H1 (cell line): ENCODE results near the gene PLPPR1. TPM values are rescaled to one million over a fixed set of nuclear protein-coding genes. Genes with fewer than 3 reads are reported as not detected.

Experiments used
- CTCF ChIA-PET: fragments of 300-600 bp; sonication (Branson Sonifier 250); formaldehyde crosslinking; loops from one replicate; lab custom pipeline; 2021; ENCODE audit not compliant: partially characterized antibody; lab: Charles Lee
- POLR2A ChIA-PET: fragments of 300-600 bp; sonication (Branson Sonifier 250); formaldehyde crosslinking; loops from one replicate; lab custom pipeline; 2021; ENCODE audit warnings: inconsistent platforms; ENCODE audit not compliant: partially characterized antibody; lab: Charles Lee
- DNase-seq, 2 experiments: peaks; one replicate each; pipeline versions ENCODE4 v3.0.0 to v3.0.0-alpha.2; 2010 to 2022; ENCODE audit warnings: low spot score in 2 of 2, low read depth in 1 of 2, mixed read lengths in 1 of 2
- FAIRE-seq: peaks from 2 replicates; lab custom pipeline; 2011; peaks lifted over from hg19 to GRCh38; lab: Jason Lieb, UNC
- H2AFZ ChIP-seq: 2 replicates; pipeline ENCODE4 v1.8.1; 2012; ENCODE audit warnings: low read length, inconsistent platforms
- H2AK5ac ChIP-seq: 2 replicates; pipeline ENCODE4 v1.6.1; 2013; ENCODE audit warnings: low read depth, low read length
- H2BK120ac ChIP-seq: replicated peaks from 2 replicates; pipeline ENCODE3; 2013; ENCODE audit warnings: low read depth, low read length, inconsistent platforms
- H2BK12ac ChIP-seq: 2 replicates; pipeline ENCODE4 v1.6.1; 2013; ENCODE audit warnings: low read depth, low read length
- H2BK15ac ChIP-seq: 2 replicates; pipeline ENCODE4 v1.6.1; 2013; ENCODE audit warnings: low read length
- H2BK20ac ChIP-seq: 2 replicates; pipeline ENCODE4 v1.6.1; 2013; ENCODE audit warnings: low read length
- H2BK5ac ChIP-seq: 2 replicates; pipeline ENCODE4 v1.6.1; 2013; ENCODE audit warnings: low read depth, low read length
- H3K14ac ChIP-seq: 2 replicates; pipeline ENCODE4 v1.6.1; 2013; ENCODE audit warnings: inconsistent platforms; ENCODE audit not compliant: insufficient read length
- H3K18ac ChIP-seq: 2 replicates; pipeline ENCODE4 v1.6.1; 2013; ENCODE audit warnings: low read length; ENCODE audit errors: extremely low read depth
- H3K23ac ChIP-seq: 2 replicates; pipeline ENCODE4 v1.6.1; 2013; ENCODE audit warnings: inconsistent platforms; ENCODE audit not compliant: insufficient read length
- H3K23me2 ChIP-seq: 2 replicates; pipeline ENCODE4 v1.6.1; 2013; ENCODE audit warnings: low read depth, low read length
- H3K27ac ChIP-seq: 2 replicates; pipeline ENCODE4 v1.6.1; 2011; ENCODE audit warnings: low read depth, low read length, inconsistent platforms
- H3K27me3 ChIP-seq, 4 experiments: replicated peaks in 1 of 4; 1 replicate in 1 of 4; 2 replicates in 3 of 4; pipeline versions ENCODE4 v1.6.1 to v1.8.1; 2011 to 2013; ENCODE audit warnings: low read length in 3 of 4, mild to moderate bottlenecking in 3 of 4, inconsistent platforms in 2 of 4, mixed read lengths in 2 of 4, moderate library complexity in 1 of 4; ENCODE audit not compliant: control insufficient read depth in 3 of 4, insufficient read depth in 3 of 4; ENCODE audit errors: extremely low read depth in 1 of 4
- H3K36me3 ChIP-seq, 4 experiments: 2 replicates each; pipeline versions ENCODE4 v1.6.1 to v1.8.1; 2011 to 2013; ENCODE audit warnings: mild to moderate bottlenecking in 4 of 4, low read length in 3 of 4, moderate library complexity in 2 of 4, control low read depth in 1 of 4, inconsistent platforms in 1 of 4; ENCODE audit not compliant: insufficient read depth in 4 of 4, control insufficient read depth in 2 of 4
- H3K4ac ChIP-seq: replicated peaks from 2 replicates; pipeline ENCODE3; 2013; ENCODE audit warnings: low read length, low read depth, mixed read lengths, inconsistent platforms; ENCODE audit not compliant: insufficient read length
- H3K4me1 ChIP-seq, 4 experiments: replicated peaks in 1 of 4; 1 replicate in 1 of 4; 2 replicates in 3 of 4; pipeline versions ENCODE4 v1.6.1 to v1.8.1; 2011 to 2013; ENCODE audit warnings: low read length in 3 of 4, inconsistent platforms in 2 of 4, mixed read lengths in 1 of 4; ENCODE audit not compliant: insufficient read depth in 4 of 4, control insufficient read depth in 3 of 4
- H3K4me2 ChIP-seq, 2 experiments: 2 replicates each; pipeline versions ENCODE4 v1.6.1 to v1.8.1; 2011 to 2013; ENCODE audit warnings: low read depth in 2 of 2, low read length in 2 of 2, control low read depth in 1 of 2, inconsistent platforms in 1 of 2, mild to moderate bottlenecking in 1 of 2; ENCODE audit not compliant: insufficient read depth in 1 of 2
- H3K4me3 ChIP-seq, 4 experiments: fragments of 200-600, 300-600 bp in 1 of 4; sonication (generic), shearing (Covaris generic), sonication (Bioruptor Twin) in 1 of 4; 2 replicates each; pipeline versions ENCODE4 v1.5.1 to v1.8.1; 2011 to 2016; ENCODE audit warnings: low read length in 4 of 4, low read depth in 3 of 4, control low read depth in 2 of 4, inconsistent platforms in 2 of 4, mild to moderate bottlenecking in 2 of 4, mixed read lengths in 1 of 4, moderate library complexity in 1 of 4; ENCODE audit not compliant: insufficient read depth in 2 of 4; ENCODE audit errors: extremely low read depth in 1 of 4
- H3K56ac ChIP-seq: replicated peaks from 2 replicates; pipeline ENCODE3; 2013; ENCODE audit warnings: low read depth, mild to moderate bottlenecking, mixed read lengths, low read length, inconsistent platforms; ENCODE audit not compliant: insufficient read length
- H3K79me1 ChIP-seq: 2 replicates; pipeline ENCODE4 v1.6.1; 2013; ENCODE audit warnings: low read depth, low read length, control low read depth
- H3K79me2 ChIP-seq, 2 experiments: 2 replicates each; pipeline versions ENCODE4 v1.6.1 to v1.8.1; 2012 to 2013; ENCODE audit warnings: low read length in 2 of 2, mild to moderate bottlenecking in 2 of 2, inconsistent platforms in 1 of 2; ENCODE audit not compliant: insufficient read depth in 2 of 2, control insufficient read depth in 1 of 2
- H3K9ac ChIP-seq, 4 experiments: replicated peaks in 1 of 4; 1 replicate in 1 of 4; 2 replicates in 3 of 4; pipeline versions ENCODE4 v1.6.1 to v1.8.1; 2011 to 2013; ENCODE audit warnings: low read depth in 3 of 4, low read length in 3 of 4, control low read depth in 2 of 4, mild to moderate bottlenecking in 2 of 4, moderate library complexity in 2 of 4, inconsistent platforms in 1 of 4; ENCODE audit errors: extremely low read depth in 1 of 4
- H3K9me3 ChIP-seq, 2 experiments: 2 replicates each; pipeline versions ENCODE4 v1.6.1 to v1.8.1; 2012 to 2013; ENCODE audit warnings: mild to moderate bottlenecking in 2 of 2, moderate library complexity in 2 of 2, control low read depth in 1 of 2, inconsistent platforms in 1 of 2, low read depth in 1 of 2, low read length in 1 of 2, mixed read lengths in 1 of 2; ENCODE audit not compliant: insufficient read depth in 2 of 2
- H4K20me1 ChIP-seq, 2 experiments: replicated peaks in 1 of 2; 2 replicates each; pipeline versions ENCODE3 to v1.8.1; 2011 to 2013; ENCODE audit warnings: inconsistent platforms in 2 of 2, low read length in 2 of 2, mild to moderate bottlenecking in 1 of 2; ENCODE audit not compliant: insufficient read depth in 2 of 2, control insufficient read depth in 1 of 2
- H4K5ac ChIP-seq: 2 replicates; pipeline ENCODE4 v1.6.1; 2013; ENCODE audit warnings: low read length, low read depth, mixed read lengths, inconsistent platforms; ENCODE audit not compliant: insufficient read length
- H4K8ac ChIP-seq: 2 replicates; pipeline ENCODE4 v1.8.0; 2013; ENCODE audit warnings: mild to moderate bottlenecking, moderate library complexity, low read length, inconsistent platforms; ENCODE audit not compliant: insufficient read depth; ENCODE audit errors: extremely low read depth
- H4K91ac ChIP-seq: replicated peaks from 2 replicates; pipeline ENCODE3; 2013; ENCODE audit warnings: low read length, mixed read lengths, inconsistent platforms; ENCODE audit not compliant: insufficient read length
- CTBP2 ChIP-seq: IDR thresholded peaks from 2 replicates; pipeline ENCODE4 v1.7.0; 2011; ENCODE audit warnings: borderline replicate concordance, mild to moderate bottlenecking, moderate library complexity, mixed read lengths, low read length; ENCODE audit not compliant: insufficient read depth, insufficient read length
- WGBS, 2 experiments: shearing (Covaris generic) in 1 of 2; methylation state at CpG; one replicate each; pipeline versions ENCODE4 v1.1.6 to v1.1.7; 2013 to 2015; ENCODE audit warnings: low lambda C conversion rate in 2 of 2, mixed read lengths in 2 of 2, inconsistent platforms in 1 of 2, low coverage in 1 of 2, missing lambda C conversion rate in 1 of 2; ENCODE audit not compliant: insufficient replicate concordance in 2 of 2, insufficient coverage in 1 of 2, insufficient read length in 1 of 2; ENCODE audit errors: extremely low coverage in 1 of 2, missing lambda C conversion rate in 1 of 2; 5-methylcytosine and 5-hydroxymethylcytosine counted together
- polyA plus RNA-seq, 7 experiments: library from polyadenylated mRNA; depleted of rRNA in 3 of 7; stranded (reverse) in 5 of 7; unstranded in 2 of 7; fragments of >200 nt in 5 of 7; fragments of 200-250 nt in 2 of 7; gene quantifications; 1 replicate in 5 of 7; 2 replicates in 1 of 7; 4 replicates in 1 of 7; pipeline versions ENCODE4 v1.2.1 to v1.2.3, GENCODE V29; 2011 to 2013; ENCODE audit warnings: missing spikeins in 2 of 7, mixed read lengths in 2 of 7
- total RNA-seq: library from RNA; stranded (reverse); fragmentation: NEBNext Ultra II Directional; extraction: Animal tissue kit (Norgen Biotek cat#: 25700); gene quantifications from 2 replicates; pipeline ENCODE4 v1.2.1, GENCODE V29; 2021

PLPPR1 gene
- total and polyA plus RNA-seq, 2 of the 8 experiments (the other 6 are each of a cell fraction or from before 2014, with no cell fraction given) = 1.4 to 1.8 TPM

GRCh38 chr9:101027236-101027635 is 1.3 kb upstream of the PLPPR1 start:
- no peaks in the 10 kb centered on the region for H3K9me3 ChIP-seq
- no peak overlapping the region for H2BK120ac ChIP-seq
- H3K27ac ChIP-seq = no peak overlapping the region
- H4K5ac ChIP-seq = no peak overlapping the region
- peaks cover 3 to 12% (median 7%) of the 10 kb centered on the region in 4 experiments; a peak in 4 of 7 replicates for H3K4me1 ChIP-seq
- H3K36me3 ChIP-seq = no peaks in the 10 kb centered on the region
- no peak overlapping the region for H3K9ac ChIP-seq
- H2AFZ ChIP-seq = no peak overlapping the region
- H3K23ac ChIP-seq = no peak overlapping the region
- ChIA-PET CTCF (no interaction called here), POLR2A (no interaction called here)
- H4K20me1 ChIP-seq = no peaks in the 10 kb centered on the region
- FAIRE-seq = no peak
- H2BK5ac ChIP-seq = no peak overlapping the region
- H3K4me3 ChIP-seq = no peak overlapping the region
- no peak overlapping the region for H3K18ac ChIP-seq
- H3K23me2 ChIP-seq = peaks cover 18% of the 10 kb centered on the region
- no peak for DNase-seq
- no peaks in the 10 kb centered on the region for H3K79me2 ChIP-seq
- H4K8ac ChIP-seq = no peak overlapping the region
- no peak overlapping the region for H2BK15ac ChIP-seq
- H3K79me1 ChIP-seq = no peaks in the 10 kb centered on the region
- H3K4ac ChIP-seq = no peak overlapping the region
- WGBS, 2 experiments = 69% methylated on average over 2 of the region's 2 CpGs; no CpG with 5 or more reads in 1 of the 2 experiments
- H3K14ac ChIP-seq = no peak overlapping the region
- no peak overlapping the region for H2BK12ac ChIP-seq
- H2AK5ac ChIP-seq = no peak overlapping the region
- peaks cover 14 to 42% (median 33%) of the 10 kb centered on the region in 4 experiments for H3K27me3 ChIP-seq
- H3K56ac ChIP-seq = no peak overlapping the region
- H4K91ac ChIP-seq = no peak overlapping the region
- peak overlapping the region in 1 of 2 experiments; percentile 97; a peak in 2 of 4 replicates for H3K4me2 ChIP-seq
- H2BK20ac ChIP-seq = no peak overlapping the region
- no peak for TF ChIP-seq CTBP2
